AG09319 (cell line): ENCODE results near the gene PBOV1.

Experiments
- DNase-seq: peaks from one replicate; pipeline ENCODE4 v3.0.0-alpha.2; 2010; ENCODE audit warnings: low read depth; ENCODE audit errors: extremely low read depth
- TF ChIP-seq, protein P1 (sequence below): IDR thresholded peaks from 2 replicates; pipeline ENCODE4 v1.5.1; 2011; ENCODE audit warnings: low read depth, mild to moderate bottlenecking, inconsistent platforms, low read length, moderate library complexity

PBOV1 gene

DNA sequence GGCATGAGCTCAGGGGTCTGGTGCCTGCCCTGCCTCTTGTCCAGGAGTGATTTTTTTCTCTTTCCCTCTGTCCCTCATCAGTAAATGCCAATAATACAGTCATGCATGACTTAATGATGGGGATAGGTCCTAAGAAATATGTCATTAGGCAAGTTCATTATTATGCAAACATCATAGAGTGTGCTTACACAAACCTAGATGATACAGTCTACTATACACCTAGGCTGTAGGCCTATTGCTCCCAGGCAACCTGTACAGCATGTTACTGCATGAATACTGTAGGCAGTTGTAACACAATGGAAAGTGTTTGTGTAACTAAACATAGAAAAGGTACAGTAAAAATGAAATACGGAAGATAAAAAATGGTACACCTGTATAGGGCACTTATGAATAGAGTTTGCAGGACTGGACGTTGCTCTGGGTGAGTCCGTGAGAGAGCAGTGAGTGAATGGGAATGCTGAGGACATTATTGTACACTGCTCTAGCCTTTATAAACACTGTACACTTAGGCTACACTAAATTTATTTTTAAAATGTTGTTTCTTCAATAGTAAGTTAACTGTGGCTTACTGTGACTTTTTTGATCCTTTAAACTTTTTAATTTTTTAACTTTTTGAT lies 22.1 kb downstream of the PBOV1 start:
- TF ChIP-seq, protein P1, sequence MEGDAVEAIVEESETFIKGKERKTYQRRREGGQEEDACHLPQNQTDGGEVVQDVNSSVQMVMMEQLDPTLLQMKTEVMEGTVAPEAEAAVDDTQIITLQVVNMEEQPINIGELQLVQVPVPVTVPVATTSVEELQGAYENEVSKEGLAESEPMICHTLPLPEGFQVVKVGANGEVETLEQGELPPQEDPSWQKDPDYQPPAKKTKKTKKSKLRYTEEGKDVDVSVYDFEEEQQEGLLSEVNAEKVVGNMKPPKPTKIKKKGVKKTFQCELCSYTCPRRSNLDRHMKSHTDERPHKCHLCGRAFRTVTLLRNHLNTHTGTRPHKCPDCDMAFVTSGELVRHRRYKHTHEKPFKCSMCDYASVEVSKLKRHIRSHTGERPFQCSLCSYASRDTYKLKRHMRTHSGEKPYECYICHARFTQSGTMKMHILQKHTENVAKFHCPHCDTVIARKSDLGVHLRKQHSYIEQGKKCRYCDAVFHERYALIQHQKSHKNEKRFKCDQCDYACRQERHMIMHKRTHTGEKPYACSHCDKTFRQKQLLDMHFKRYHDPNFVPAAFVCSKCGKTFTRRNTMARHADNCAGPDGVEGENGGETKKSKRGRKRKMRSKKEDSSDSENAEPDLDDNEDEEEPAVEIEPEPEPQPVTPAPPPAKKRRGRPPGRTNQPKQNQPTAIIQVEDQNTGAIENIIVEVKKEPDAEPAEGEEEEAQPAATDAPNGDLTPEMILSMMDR, result no peak
- DNase-seq, result no peak

DNA sequence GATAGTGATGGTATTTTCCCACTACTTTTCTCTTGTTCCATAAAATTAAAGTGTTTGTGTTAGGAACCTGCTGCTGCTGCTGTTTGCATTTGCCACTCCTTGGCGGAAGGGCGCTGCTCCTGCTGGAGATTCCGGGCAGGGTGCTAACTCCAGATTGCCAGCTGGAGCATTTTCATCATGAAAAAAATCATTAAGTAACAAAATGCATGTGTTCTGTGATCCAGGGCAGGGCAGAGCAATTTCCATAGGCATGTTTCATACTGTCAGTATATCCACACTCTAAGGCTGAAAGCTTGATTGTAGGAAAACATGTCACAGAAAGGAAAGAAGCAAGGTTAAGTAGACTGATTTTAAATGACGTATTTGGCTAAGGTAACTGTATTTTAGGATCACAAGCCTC lies 24.0 kb downstream of the PBOV1 start:
- TF ChIP-seq, protein P1, result no peak
- no peak for DNase-seq

DNA sequence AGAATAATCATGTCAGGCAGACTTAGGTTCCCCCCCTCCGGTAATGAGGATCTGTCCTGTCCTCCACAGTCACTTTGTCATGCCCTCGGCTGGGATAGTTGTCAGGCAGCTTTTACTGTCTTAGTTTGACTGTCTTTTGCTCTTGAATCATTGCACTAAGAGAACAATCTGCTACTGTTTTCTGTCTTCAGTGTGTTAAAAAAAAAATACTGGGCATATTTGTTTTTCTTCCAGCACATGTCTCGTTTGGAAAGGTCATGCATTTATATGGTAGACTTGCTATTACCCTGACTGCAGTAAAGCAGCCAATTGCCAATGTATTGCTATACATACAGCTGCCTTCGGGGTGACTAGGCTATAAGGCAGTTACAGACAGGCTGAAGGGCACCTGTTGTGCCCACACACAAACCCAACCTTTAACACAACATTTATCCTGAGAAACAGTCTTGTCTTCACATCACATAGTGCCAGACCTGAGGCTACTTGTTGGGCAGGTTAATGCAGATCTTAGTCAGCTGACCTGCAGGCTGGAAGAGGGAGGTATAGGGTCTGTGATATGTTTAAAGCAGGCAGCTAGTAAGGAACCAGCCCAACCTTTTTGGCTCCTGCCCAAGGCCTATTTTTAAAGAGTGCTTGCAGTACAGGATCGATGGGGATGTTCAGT lies 29.9 kb downstream of the PBOV1 start:
- no peak for DNase-seq
- TF ChIP-seq, protein P1, result no peak

DNA sequence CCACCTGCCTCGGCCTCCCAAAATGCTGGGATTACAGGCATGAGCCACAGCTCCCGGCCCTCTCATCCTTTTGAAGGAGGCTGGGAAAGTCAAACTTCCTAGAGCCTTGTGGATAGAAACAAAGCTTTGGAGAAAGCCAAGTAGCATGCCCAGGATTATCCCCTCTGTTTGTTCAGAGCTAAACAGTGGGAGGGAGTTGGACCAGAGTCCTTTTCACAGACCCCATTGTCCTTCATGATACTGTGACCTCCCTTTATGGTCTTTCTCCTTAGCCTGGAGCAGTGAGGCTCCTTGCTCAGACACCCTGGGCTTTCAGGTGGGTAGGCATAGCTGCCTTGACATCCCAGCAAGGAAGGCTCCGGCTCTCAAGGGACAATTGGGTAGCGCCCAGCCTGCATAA lies 31.1 kb downstream of the PBOV1 start:
- TF ChIP-seq, protein P1, result no peak
- DNase-seq, result no peak

DNA sequence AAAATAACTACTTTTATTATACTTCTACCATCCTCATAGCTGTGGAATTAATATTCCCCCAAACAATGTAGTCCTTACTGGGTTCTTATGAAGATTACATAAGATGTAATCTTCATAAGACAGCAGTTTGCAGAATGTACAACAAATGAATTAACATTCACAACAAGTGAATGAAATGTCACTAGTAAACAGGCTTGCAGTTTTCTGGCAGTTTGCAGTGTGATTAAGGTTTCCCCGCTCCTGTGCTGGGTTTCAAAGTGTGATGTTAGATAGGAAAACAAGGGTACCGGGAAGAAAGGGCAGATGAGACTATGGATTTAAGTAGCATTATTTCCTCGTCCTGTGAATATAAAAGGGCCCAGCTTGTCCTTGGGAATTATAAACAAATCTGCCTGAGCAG lies 34.1 kb downstream of the PBOV1 start:
- TF ChIP-seq, protein P1, result no peak
- no peak for DNase-seq

DNA sequence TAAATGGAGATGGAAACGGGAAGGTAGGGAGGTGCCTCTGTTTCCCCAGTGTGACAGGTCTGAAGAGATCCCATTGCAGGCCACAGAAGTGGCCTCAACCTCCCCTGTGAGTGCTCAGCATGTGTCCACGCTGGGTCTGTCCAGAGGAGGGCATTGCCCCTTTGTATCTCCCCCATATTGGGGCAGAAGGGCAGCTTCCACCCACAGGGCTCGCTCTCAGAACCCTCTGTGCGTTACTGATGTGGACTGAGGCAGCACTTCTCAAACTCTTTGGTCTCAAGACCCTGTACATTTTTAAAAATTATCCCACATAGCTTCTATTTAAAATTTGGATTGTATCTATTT lies 34.5 kb downstream of the PBOV1 start:
- TF ChIP-seq, protein P1, result no peak

DNA sequence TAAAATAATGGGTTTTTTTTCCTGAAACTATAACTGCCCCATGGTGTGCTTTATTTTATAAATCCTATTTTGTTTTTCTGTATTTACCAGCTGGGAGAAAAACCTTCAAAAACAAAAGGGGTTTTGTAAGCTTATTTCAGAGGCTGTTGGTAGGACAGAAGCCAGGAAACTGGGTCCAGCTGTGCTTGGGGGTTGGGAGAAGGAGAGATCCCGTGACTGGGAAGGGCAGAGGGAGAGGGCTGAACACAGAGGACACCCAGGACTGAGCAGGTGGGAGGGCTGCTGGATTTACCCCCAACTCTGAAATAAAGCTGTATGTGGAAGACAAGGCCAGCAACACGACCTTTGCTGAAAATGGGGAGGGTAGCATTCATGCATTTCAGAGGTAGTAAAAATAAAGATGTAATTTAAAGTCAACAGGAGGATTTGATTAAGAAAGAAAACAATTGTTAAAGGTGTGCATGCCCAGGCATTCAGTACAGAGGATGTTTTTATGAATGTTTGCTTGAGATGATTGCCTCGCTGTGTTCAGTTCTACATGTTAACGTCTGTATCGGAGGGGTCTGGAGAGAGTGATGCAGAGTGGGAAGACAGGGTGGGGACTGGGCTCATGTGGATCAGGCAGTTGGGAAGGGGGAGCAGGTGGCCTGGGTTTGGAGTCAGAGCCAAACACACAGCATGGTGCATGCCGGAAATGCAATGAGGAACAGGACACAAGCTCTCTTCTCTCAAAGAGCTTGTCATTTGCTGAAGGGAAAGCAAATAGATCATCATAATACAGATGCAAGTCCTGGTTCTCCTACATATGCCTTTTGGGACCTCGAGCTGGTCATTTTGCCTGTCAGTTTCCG lies 35.1 kb downstream of the PBOV1 start:
- no peak for DNase-seq
- TF ChIP-seq, protein P1, result no peak

More for the DNA sequence above, 34.5 kb downstream of the PBOV1 start:
- DNase-seq, result no peak
